ENCODE data around the gene CLDN14.

DNA sequence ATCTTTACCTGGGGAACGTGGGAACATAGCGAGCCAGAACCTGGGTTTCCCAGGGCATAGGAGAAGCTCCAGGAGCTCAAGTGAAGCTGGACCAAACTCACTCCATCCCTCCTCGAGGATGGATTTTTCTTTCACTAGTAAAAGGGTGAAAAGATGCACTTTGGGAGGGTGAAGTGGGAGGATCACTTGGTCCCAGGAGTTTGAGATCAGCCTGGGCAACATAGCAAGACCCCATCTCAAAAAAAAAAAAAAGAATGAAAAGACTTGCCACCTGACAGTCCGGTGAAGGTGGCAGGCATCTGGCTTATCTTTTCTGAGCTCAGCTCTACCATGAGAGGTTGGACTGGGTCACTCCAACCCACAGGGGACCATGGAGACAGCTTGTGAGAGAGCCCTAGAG lies 52.4 kb downstream of the CLDN14 start:
- TF ChIP-seq, protein P1, sequence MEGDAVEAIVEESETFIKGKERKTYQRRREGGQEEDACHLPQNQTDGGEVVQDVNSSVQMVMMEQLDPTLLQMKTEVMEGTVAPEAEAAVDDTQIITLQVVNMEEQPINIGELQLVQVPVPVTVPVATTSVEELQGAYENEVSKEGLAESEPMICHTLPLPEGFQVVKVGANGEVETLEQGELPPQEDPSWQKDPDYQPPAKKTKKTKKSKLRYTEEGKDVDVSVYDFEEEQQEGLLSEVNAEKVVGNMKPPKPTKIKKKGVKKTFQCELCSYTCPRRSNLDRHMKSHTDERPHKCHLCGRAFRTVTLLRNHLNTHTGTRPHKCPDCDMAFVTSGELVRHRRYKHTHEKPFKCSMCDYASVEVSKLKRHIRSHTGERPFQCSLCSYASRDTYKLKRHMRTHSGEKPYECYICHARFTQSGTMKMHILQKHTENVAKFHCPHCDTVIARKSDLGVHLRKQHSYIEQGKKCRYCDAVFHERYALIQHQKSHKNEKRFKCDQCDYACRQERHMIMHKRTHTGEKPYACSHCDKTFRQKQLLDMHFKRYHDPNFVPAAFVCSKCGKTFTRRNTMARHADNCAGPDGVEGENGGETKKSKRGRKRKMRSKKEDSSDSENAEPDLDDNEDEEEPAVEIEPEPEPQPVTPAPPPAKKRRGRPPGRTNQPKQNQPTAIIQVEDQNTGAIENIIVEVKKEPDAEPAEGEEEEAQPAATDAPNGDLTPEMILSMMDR (IDR thresholded peaks at IDR 0.05; ENCODE audit: low read length) = no peak
- TF ChIP-seq EZH2 (IDR thresholded peaks at IDR 0.05; ENCODE audit: borderline replicate concordance, low read length) = no peak

Data from OCI-LY1 (cell line).